Activated CD4-positive, alpha-beta T cell treated with anti-CD3 and anti-CD28 coated beads for 36 hours (primary cell): ENCODE measurements around the gene TP53I3. TPM values are rescaled to one million over a fixed set of nuclear protein-coding genes. Genes with fewer than 3 reads are reported as not detected.
"Not testable (repeated sequence)": the region's sequence is repeated elsewhere in the genome, so short reads cannot be mapped to it uniquely, and the experiment has no call there.

Source experiments
- ATAC-seq: fragments of 200-7000 bp; cut with Tn5 transposase; one replicate; pipeline ENCODE4 v1.10.0; 2021; ENCODE audit warnings: mild to moderate bottlenecking, moderate library complexity
- CTCF ChIA-PET: fragments of 350-600 bp; sonication (Branson Sonifier 250); formaldehyde crosslinking; loops from one replicate; lab custom pipeline; 2021; ENCODE audit warnings: antibody characterized with exemption; lab: Charles Lee
- POLR2A ChIA-PET: fragments of 350-600 bp; sonication (Branson Sonifier 250); formaldehyde crosslinking; loops from one replicate; lab custom pipeline; 2021; ENCODE audit warnings: antibody characterized with exemption, inconsistent platforms; lab: Charles Lee
- DNase-seq: peaks from one replicate; pipeline ENCODE4 v3.0.0-alpha.2; 2020
- H3K27ac Mint-ChIP-seq: one replicate; pipeline ENCODE4 v1.8.0; 2021; ENCODE audit warnings: mixed read lengths
- H3K27me3 Mint-ChIP-seq: one replicate; pipeline ENCODE4 v1.8.0; 2021; ENCODE audit warnings: mixed read lengths
- H3K36me3 Mint-ChIP-seq: one replicate; pipeline ENCODE4 v1.8.0; 2021; ENCODE audit warnings: low read depth, mixed read lengths
- H3K4me1 Mint-ChIP-seq: one replicate; pipeline ENCODE4 v1.8.0; 2021; ENCODE audit warnings: mixed read lengths
- H3K4me3 Mint-ChIP-seq: one replicate; pipeline ENCODE4 v1.8.0; 2021; ENCODE audit warnings: mild to moderate bottlenecking, moderate library complexity, mixed read lengths
- H3K9me3 Mint-ChIP-seq: one replicate; pipeline ENCODE4 v1.8.0; 2021; ENCODE audit warnings: low read depth, mixed read lengths
- intact Hi-C, 2 experiments: fragments of 100-400 bp; cut with DNase I in 1 of 2; cut with micrococcal nuclease in 1 of 2; formaldehyde crosslinking; loops; one replicate each; pipeline versions ENCODE4 v1.14.2 to v1.15.1; 2022 to 2024; cut with DNase I, micrococcal nuclease
- total RNA-seq, 2 experiments: library from RNA; stranded (reverse); gene quantifications; one replicate each; pipeline ENCODE4 v1.2.3, GENCODE V29; 2021

Gene TP53I3
- total RNA-seq, 2 experiments from 2014 or later = 1.0 to 1.2 TPM

DNA sequence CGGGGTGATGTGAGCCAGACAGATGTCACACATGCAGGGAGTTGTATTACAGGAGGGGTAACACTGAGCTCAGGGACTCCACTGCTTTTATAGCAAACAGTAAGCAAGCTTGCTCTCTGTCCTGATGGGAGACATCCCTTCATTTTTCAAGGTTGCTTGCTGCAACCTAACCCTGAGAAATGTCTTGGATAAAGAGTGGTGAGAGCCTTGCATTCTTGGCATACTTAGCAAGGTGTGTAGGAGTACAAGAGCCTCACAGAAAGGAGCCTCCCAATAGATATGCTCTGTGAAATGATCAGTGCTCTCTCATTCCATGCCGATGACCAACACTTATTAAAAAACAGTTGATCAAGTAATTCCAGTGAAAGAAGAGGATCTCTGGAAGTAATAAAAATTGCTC, 30.4 kb upstream of the TP53I3 start:
- ChIA-PET CTCF (interaction anchor here (0.8 to 1.0 kb wide), 2 partner anchors 31 to 115 kb away, joined by 4 read pairs; partner anchors contain the start of gene TP53I3), POLR2A (no interaction called here)
- intact Hi-C loops = no loop called here
- Mint-ChIP-seq H3K27ac (no peak overlapping the region), H3K4me3 (no peak overlapping the region), H3K27me3 (no peaks in the 10 kb centered on the region), H3K36me3 (no peaks in the 10 kb centered on the region), H3K4me1 (no peaks in the 10 kb centered on the region), H3K9me3 (no peaks in the 10 kb centered on the region)
- DNase-seq (no peak), ATAC-seq (no peak)

DNA sequence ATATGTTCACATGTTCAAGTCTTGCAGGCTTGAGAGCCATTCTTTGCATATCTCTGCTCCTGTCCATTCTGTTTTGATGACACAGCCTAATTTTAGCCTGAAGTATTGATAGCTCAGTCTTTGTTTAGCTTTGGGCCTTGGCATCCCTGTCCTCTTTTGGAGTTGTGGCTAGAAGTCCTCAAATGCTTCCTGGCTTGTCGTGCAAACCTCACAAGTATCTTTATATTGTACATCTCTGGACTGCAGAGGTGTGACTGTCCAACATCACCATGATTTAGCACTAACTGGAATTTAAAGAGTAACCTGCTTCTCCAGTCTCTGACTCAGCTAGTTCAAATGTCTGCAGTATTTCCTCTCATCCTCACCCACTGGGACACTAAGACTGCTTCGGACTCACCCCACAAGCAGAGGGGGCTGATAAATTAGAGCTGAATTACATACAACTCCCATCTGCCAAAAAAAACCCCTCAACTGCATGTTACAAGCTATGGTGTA, 26.8 kb upstream of the TP53I3 start:
- CTCF ChIA-PET = interaction anchor here (0.6 to 0.7 kb wide), 2 partner anchors 11 to 746 kb away, joined by 3 to 4 read pairs; no protein-coding TSS in a partner anchor
- intact Hi-C loops = no loop called here
- no peak overlapping the region for H3K4me3 Mint-ChIP-seq
- H3K36me3 Mint-ChIP-seq = no peaks in the 10 kb centered on the region
- H3K9me3 Mint-ChIP-seq = peaks cover 15% of the 10 kb centered on the region
- ATAC-seq (no peak), DNase-seq (no peak)
- H3K27ac Mint-ChIP-seq = no peak overlapping the region
- H3K27me3 Mint-ChIP-seq = no peaks in the 10 kb centered on the region
- H3K4me1 Mint-ChIP-seq = no peaks in the 10 kb centered on the region
- POLR2A ChIA-PET = no interaction called here

DNA sequence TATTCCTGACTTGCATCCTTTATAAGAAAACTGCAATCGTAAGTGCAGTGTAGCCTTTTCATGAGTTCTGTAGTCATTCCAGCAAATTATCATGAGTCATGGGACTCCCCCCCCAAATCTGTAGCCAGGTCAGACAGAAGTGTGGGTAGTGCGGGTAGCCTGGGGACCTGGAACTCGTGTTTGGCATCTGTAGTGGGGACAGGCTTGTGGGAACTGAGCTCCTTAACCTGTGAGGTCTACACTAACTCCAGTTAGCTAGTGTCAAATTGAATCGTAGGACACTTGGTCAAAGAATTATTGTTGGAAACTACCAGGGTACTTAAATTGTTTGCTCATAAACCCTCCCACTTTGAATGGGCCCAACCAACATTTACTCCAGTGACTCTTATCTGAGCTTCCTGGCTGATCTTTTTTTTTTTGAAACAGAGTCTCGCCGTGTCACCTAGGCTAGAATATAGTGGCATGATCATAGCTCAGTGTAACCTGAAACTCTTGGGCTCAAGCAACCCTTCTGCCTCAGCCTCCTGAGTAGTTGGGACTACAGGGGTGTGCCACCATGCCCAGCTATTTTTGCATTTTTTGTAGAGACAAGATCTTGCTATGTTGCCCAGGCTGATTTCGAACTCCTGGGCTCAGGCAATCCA, 26.1 kb upstream of the TP53I3 start:
- H3K27me3 Mint-ChIP-seq = no peaks in the 10 kb centered on the region
- intact Hi-C loops = no loop called here
- no peaks in the 10 kb centered on the region for H3K4me1 Mint-ChIP-seq
- H3K9me3 Mint-ChIP-seq = peaks cover 18% of the 10 kb centered on the region
- ChIA-PET CTCF (interaction anchor here (0.6 to 0.7 kb wide), 2 partner anchors 362 to 819 kb away, joined by 3 read pairs; no protein-coding TSS in a partner anchor), POLR2A (interaction anchor here (0.6 to 0.7 kb wide), 2 partner anchors 48 to 347 kb away, joined by 3 to 4 read pairs; no protein-coding TSS in a partner anchor)
- ATAC-seq (no peak), DNase-seq (no peak)
- H3K4me3 Mint-ChIP-seq = no peak overlapping the region
- no peaks in the 10 kb centered on the region for H3K36me3 Mint-ChIP-seq
- no peak overlapping the region for H3K27ac Mint-ChIP-seq

DNA sequence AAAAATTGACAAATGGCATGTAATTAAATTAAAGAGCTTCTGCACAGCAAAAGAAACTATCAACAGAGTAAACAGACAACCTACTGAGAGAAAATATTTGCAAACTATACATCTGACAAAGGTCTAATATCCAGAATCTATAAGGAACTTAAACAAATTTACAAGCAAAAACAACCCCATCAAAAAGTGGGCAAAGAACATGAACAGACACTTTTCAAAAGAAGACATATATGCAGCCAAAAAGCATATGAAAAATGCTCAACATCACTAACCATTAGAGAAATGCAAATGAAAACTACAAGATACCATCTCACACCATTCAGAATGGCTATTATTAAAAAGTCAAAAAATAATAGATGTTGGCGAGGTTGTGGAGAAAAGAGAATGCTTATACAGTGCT, 24.8 kb upstream of the TP53I3 start:
- CTCF ChIA-PET = interaction anchor here (0.6 kb wide), 1 partner anchor 44 kb away, joined by 3 read pairs; no protein-coding TSS in a partner anchor
- ATAC-seq, H3K36me3 Mint-ChIP-seq, intact Hi-C loops, POLR2A ChIA-PET, H3K27ac Mint-ChIP-seq, H3K4me3 Mint-ChIP-seq, H3K4me1 Mint-ChIP-seq, H3K27me3 Mint-ChIP-seq, DNase-seq: not testable (repeated sequence)
- H3K9me3 Mint-ChIP-seq = peaks cover 20% of the 10 kb centered on the region

DNA sequence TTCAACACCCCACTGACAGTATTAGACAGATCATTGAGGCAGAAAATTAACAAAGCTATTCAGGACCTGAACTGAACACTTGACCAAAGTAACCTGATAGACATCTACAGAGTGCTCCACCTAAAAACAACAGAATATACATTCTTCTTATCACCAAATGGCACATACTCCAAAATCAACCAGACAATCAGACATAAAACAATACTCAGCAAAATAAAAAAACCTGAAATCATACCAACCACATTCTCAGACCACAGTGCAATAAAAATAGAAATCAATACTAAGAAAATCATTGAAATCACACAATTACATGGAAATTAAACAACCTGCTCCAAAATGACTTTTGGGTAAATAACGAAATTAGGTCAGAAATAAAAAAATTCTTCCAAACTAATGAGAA, 22.7 kb upstream of the TP53I3 start:
- intact Hi-C loops = no loop called here
- no peak overlapping the region for H3K4me3 Mint-ChIP-seq
- peaks cover 20% of the 10 kb centered on the region for H3K9me3 Mint-ChIP-seq
- POLR2A ChIA-PET = interaction anchor here (0.6 kb wide), 1 partner anchor 1076 kb away, joined by 4 read pairs; no protein-coding TSS in a partner anchor
- H3K4me1 Mint-ChIP-seq = no peaks in the 10 kb centered on the region
- DNase-seq (no peak), ATAC-seq (no peak)
- no peak overlapping the region for H3K27ac Mint-ChIP-seq
- CTCF ChIA-PET = interaction anchor here (1.3 kb wide), 1 partner anchor 23 kb away, joined by 3 read pairs; the partner anchor contains the start of gene TP53I3
- H3K36me3 Mint-ChIP-seq = no peaks in the 10 kb centered on the region
- H3K27me3 Mint-ChIP-seq = no peaks in the 10 kb centered on the region

DNA sequence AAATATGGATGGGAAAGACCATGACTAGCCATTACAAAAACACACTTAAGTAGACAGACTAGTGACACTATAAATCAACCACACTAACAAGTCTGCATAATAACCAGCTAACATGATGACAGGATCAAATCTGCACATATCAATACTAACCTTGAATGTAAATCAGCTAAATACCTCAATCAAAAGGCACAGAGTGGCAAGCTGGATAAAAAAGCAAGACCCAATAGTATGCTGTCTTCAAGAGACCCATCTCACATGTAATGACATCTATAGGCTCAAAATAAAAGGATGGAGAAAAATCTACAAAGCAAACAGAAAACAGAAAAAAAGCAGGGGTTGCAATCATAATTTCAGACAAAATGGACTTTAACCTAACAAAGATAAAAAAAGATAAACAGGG, 22.2 kb upstream of the TP53I3 start:
- DNase-seq (no peak), ATAC-seq (no peak)
- ChIA-PET POLR2A (no interaction called here), CTCF (interaction anchor here (1.2 kb wide), 1 partner anchor 32 kb away, joined by 4 read pairs; no protein-coding TSS in a partner anchor)
- Mint-ChIP-seq H3K36me3 (no peaks in the 10 kb centered on the region), H3K27me3 (no peaks in the 10 kb centered on the region), H3K9me3 (peaks cover 20% of the 10 kb centered on the region), H3K4me1 (no peaks in the 10 kb centered on the region), H3K27ac (no peak overlapping the region), H3K4me3 (no peak overlapping the region)
- intact Hi-C loops = no loop called here

DNA sequence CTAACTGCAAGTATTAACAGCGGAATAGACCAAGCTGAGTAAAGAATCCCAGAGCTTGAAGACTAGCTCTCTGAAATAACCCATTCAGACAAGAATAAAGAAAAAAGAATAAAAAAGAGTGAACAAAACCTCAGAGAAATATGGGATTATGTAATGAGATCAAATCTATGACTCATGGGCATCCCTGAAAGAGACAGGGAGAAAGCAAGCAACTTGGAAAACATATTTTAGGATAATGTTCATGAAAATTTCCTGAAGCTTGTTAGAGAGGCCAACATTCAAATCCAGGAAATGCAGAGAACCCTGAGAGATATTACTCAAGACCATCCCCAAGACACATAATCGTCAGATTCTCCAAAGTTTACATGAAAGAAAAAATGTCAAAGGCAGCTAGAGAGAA, 21.2 kb upstream of the TP53I3 start:
- H3K36me3 Mint-ChIP-seq = no peaks in the 10 kb centered on the region
- ChIA-PET CTCF (interaction anchor here (0.5 to 1.4 kb wide), 4 partner anchors 21 to 346 kb away, joined by 3 to 5 read pairs (median 4); partner anchors contain the start of gene TP53I3), POLR2A (no interaction called here)
- intact Hi-C loops = no loop called here
- DNase-seq = no peak
- H3K9me3 Mint-ChIP-seq = peaks cover 20% of the 10 kb centered on the region
- no peak overlapping the region for H3K27ac Mint-ChIP-seq
- H3K4me1 Mint-ChIP-seq = no peaks in the 10 kb centered on the region
- ATAC-seq = no peak
- no peak overlapping the region for H3K4me3 Mint-ChIP-seq
- H3K27me3 Mint-ChIP-seq = no peaks in the 10 kb centered on the region

DNA sequence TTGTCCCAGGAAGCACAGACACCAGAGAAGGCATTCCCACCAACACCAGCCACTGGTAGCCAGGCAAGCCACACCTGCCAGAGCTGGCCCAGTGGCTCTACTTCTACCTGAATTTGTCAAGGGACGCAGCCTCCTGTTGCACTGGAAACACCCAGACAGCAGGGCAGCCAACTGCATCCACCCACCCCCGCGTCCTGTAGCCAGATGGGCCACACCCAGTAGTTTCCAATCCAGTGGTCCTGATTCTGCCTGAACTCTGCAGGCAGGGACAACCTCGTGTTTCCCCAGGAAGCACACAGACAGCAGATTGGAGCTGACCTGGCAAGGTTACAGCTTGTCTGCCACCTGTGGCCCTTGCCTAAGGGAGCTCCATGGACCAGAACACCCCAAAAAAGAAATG, 20.3 kb upstream of the TP53I3 start:
- H3K4me3 Mint-ChIP-seq = no peak overlapping the region
- H3K9me3 Mint-ChIP-seq = peaks cover 20% of the 10 kb centered on the region
- CTCF ChIA-PET = interaction anchor here (1.4 kb wide), 1 partner anchor 20 kb away, joined by 5 read pairs; the partner anchor contains the start of gene TP53I3
- DNase-seq = no peak
- no peaks in the 10 kb centered on the region for H3K4me1 Mint-ChIP-seq
- H3K36me3 Mint-ChIP-seq = peaks cover 3% of the 10 kb centered on the region
- H3K27me3 Mint-ChIP-seq = no peaks in the 10 kb centered on the region
- POLR2A ChIA-PET = no interaction called here
- ATAC-seq = no peak
- intact Hi-C loops = no loop called here
- no peak overlapping the region for H3K27ac Mint-ChIP-seq

DNA sequence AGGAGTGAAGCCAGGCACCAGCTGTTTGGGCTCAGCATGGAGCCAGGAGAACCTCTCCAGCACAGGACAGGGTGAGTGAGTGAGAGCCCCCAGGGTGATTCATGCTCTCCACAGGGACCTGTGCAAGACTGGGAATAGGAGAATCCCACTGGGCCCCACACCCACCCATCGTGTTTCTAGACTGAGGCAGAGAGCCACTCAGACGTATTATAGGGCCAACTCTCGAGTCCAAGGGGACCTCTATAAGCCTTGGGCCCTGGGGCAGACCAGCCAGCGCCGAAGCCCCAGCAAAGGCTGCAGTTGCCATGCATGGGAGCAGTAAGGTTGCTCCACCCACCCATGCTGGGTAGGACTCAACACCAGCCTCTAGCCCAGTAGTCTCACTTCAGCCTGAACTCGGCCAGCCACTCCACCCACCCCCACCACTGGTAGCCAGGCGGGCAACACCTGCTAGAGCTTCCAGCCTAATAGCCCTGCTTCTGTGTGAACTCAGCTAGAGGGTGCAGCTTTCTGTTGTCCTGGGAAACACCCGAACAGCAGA, 19.5 kb upstream of the TP53I3 start:
- Mint-ChIP-seq H3K27ac (no peak overlapping the region), H3K27me3 (no peaks in the 10 kb centered on the region), H3K4me1 (no peaks in the 10 kb centered on the region), H3K9me3 (peaks cover 18% of the 10 kb centered on the region), H3K36me3 (peaks cover 5% of the 10 kb centered on the region), H3K4me3 (no peak overlapping the region)
- no peak for ATAC-seq
- CTCF ChIA-PET = no interaction called here
- DNase-seq = no peak
- intact Hi-C loops = no loop called here
- POLR2A ChIA-PET = no interaction called here

DNA sequence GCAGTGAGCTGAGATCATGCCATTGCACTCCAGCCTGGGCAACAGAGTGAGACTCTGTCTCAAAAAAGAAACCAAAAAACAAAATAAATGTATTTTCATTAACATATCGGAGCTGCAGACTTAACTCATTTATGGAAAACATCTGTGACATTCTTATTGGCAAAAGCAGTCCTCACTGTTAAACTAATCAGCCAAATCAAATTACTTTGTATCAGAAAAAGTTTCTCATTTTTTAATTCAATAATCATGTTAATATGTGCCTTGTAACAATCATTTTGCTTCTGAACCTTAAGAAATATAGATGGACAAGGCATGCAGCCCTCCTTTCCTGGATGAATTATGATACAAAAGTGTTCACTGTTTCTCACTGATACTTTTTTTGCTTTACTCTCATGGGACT, 18.0 kb upstream of the TP53I3 start:
- POLR2A ChIA-PET = no interaction called here
- Mint-ChIP-seq H3K27ac (no peak overlapping the region), H3K27me3 (no peaks in the 10 kb centered on the region), H3K36me3 (peaks cover 9% of the 10 kb centered on the region), H3K4me3 (no peak overlapping the region), H3K9me3 (peaks cover 9% of the 10 kb centered on the region), H3K4me1 (no peaks in the 10 kb centered on the region)
- DNase-seq (no peak), ATAC-seq (no peak)
- intact Hi-C loops = no loop called here
- CTCF ChIA-PET = interaction anchor here (0.8 to 1.7 kb wide), 2 partner anchors 20 to 174 kb away, joined by 3 to 4 read pairs; partner anchors contain the start of gene PFN4

DNA sequence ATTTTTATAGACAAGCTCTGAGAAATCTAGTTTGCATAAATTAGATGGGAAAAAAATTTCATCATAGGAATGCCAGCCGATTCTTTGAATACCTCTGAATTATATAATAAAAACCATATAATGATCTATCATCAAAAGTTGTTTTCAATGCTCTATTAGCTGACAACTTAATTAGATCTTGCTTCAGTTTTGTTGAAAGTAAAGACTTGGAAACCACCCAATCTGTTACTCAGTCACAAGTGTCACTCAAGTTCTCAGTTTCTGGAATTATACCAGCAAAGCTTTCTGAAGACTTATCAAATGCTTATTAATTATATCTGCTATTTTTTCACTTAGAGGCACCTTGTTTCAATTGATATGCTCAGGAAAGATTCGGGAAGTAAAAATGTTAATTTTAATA, 17.4 kb upstream of the TP53I3 start:
- Mint-ChIP-seq H3K4me1 (no peaks in the 10 kb centered on the region), H3K9me3 (peaks cover 8% of the 10 kb centered on the region), H3K27ac (no peak overlapping the region), H3K36me3 (peaks cover 14% of the 10 kb centered on the region), H3K27me3 (no peaks in the 10 kb centered on the region), H3K4me3 (no peak overlapping the region)
- intact Hi-C loops = no loop called here
- ATAC-seq (no peak), DNase-seq (no peak)
- ChIA-PET POLR2A (no interaction called here), CTCF (interaction anchor here (0.8 to 1.7 kb wide), 4 partner anchors 12 to 90 kb away, joined by 3 to 4 read pairs (median 4); partner anchors contain the start of genes PFN4 and TP53I3)
